Urinary bladder (tissue), 4 donors: Measurements from ENCODE around the gene IQSEC1. TPM values are rescaled to one million over a fixed set of nuclear protein-coding genes. Genes with fewer than 3 reads are reported as not detected.

Experiments
- DNase-seq: peaks from one replicate; pipeline ENCODE4 v3.0.0-alpha.2; 2015; ENCODE audit errors: extremely low spot score
- H3K27ac ChIP-seq: one replicate; pipeline ENCODE4 v1.5.1; 2013; ENCODE audit warnings: low read depth, mild to moderate bottlenecking, moderate library complexity
- H3K36me3 ChIP-seq: one replicate; pipeline ENCODE4 v1.6.1; 2013; ENCODE audit warnings: mild to moderate bottlenecking, moderate library complexity; ENCODE audit not compliant: insufficient read depth
- H3K4me1 ChIP-seq: one replicate; pipeline ENCODE4 v1.6.1; 2013; ENCODE audit warnings: mild to moderate bottlenecking, moderate library complexity; ENCODE audit not compliant: insufficient read depth
- H3K4me3 ChIP-seq: one replicate; pipeline ENCODE4 v1.5.1; 2013; ENCODE audit warnings: low read depth, low read length
- WGBS: extraction: QIAGEN DNeasy Blood & Tissue Kit; methylation state at CpG from one replicate; pipeline ENCODE4 v1.1.7; 2013; 5-methylcytosine and 5-hydroxymethylcytosine counted together
- polyA plus RNA-seq: library from polyadenylated mRNA; stranded (reverse); fragments of 200-250 nt; gene quantifications from one replicate; pipeline ENCODE4 v1.2.3, GENCODE V29; 2013
- total RNA-seq: library from RNA; depleted of rRNA; stranded (reverse); fragments of >200 nt; gene quantifications from one replicate; pipeline ENCODE4 v1.2.3, GENCODE V29; 2014
- donor health status: healthy with polysubstance abuse.
- donor health status: healthy.

IQSEC1 gene
- total and polyA plus RNA-seq, 2 donors, result 24.4 to 27.8 TPM

- no peaks in the 10 kb centered on the region for H3K36me3 ChIP-seq
- WGBS, result 89% methylated on average over 9 of the region's 9 CpGs
- no peak overlapping the region for H3K4me3 ChIP-seq
- no peaks in the 10 kb centered on the region for H3K4me1 ChIP-seq
- no peak for DNase-seq
- H3K27ac ChIP-seq, result no peak overlapping the region
Measured at GRCh38 chr3:13016721-13017255, 56.4 kb downstream of the IQSEC1 start.

GRCh38 chr3:13016083-13016720 is 57.0 kb downstream of the IQSEC1 start:
- no peaks in the 10 kb centered on the region for H3K36me3 ChIP-seq
- 61% methylated on average over 17 of the region's 17 CpGs for WGBS
- peak overlapping the region; percentile 38 for H3K27ac ChIP-seq
- H3K4me3 ChIP-seq, result no peak overlapping the region
- no peak for DNase-seq
- H3K4me1 ChIP-seq, result no peaks in the 10 kb centered on the region

GRCh38 chr3:13015286-13016082 is 57.7 kb downstream of the IQSEC1 start:
- WGBS, result 74% methylated on average over 18 of the region's 18 CpGs
- H3K4me3 ChIP-seq, result no peak overlapping the region

GRCh38 chr3:13014755-13015285 is 58.4 kb downstream of the IQSEC1 start:
- Histone ChIP-seq H3K36me3 (no peaks in the 10 kb centered on the region), H3K27ac (no peak overlapping the region), H3K4me1 (no peaks in the 10 kb centered on the region), H3K4me3 (no peak overlapping the region)
- 95% methylated on average over 6 of the region's 6 CpGs for WGBS
- DNase-seq, result no peak

More at GRCh38 chr3:13015286-13016082, 57.7 kb downstream of the IQSEC1 start:
- no peak for DNase-seq
- no peaks in the 10 kb centered on the region for H3K36me3 ChIP-seq
- H3K4me1 ChIP-seq, result no peaks in the 10 kb centered on the region
- peak overlapping the region; percentile 38 for H3K27ac ChIP-seq

GRCh38 chr3:13013994-13014754 is 59.1 kb downstream of the IQSEC1 start:
- no peak overlapping the region for H3K4me3 ChIP-seq
- H3K36me3 ChIP-seq, result no peaks in the 10 kb centered on the region
- WGBS, result 91% methylated on average over 7 of the region's 7 CpGs
- H3K27ac ChIP-seq, result no peak overlapping the region
- no peaks in the 10 kb centered on the region for H3K4me1 ChIP-seq
- DNase-seq, result no peak

GRCh38 chr3:13013566-13013965 is 59.7 kb downstream of the IQSEC1 start:
- no peak overlapping the region for H3K27ac ChIP-seq
- 97% methylated on average over 3 of the region's 3 CpGs for WGBS

GRCh38 chr3:13013151-13013561 is 60.1 kb downstream of the IQSEC1 start:
- H3K4me1 ChIP-seq, result no peaks in the 10 kb centered on the region
- no peak overlapping the region for H3K4me3 ChIP-seq
- H3K36me3 ChIP-seq, result no peaks in the 10 kb centered on the region
- no peak for DNase-seq
- H3K27ac ChIP-seq, result no peak overlapping the region
- WGBS, result 90% methylated on average over 7 of the region's 7 CpGs

More at GRCh38 chr3:13013566-13013965, 59.7 kb downstream of the IQSEC1 start:
- no peak for DNase-seq
- no peaks in the 10 kb centered on the region for H3K4me1 ChIP-seq
- no peaks in the 10 kb centered on the region for H3K36me3 ChIP-seq
- H3K4me3 ChIP-seq, result no peak overlapping the region

GRCh38 chr3:13012221-13012691 is 61.0 kb downstream of the IQSEC1 start:
- no peak for DNase-seq
- Histone ChIP-seq H3K36me3 (no peaks in the 10 kb centered on the region), H3K27ac (no peak overlapping the region), H3K4me1 (no peaks in the 10 kb centered on the region), H3K4me3 (no peak overlapping the region)
- 65% methylated on average over 5 of the region's 5 CpGs for WGBS

- no peak for DNase-seq
- Histone ChIP-seq H3K4me1 (no peaks in the 10 kb centered on the region), H3K27ac (peak overlapping the region; percentile 24), H3K4me3 (no peak overlapping the region), H3K36me3 (no peaks in the 10 kb centered on the region)
- 70% methylated on average over 11 of the region's 11 CpGs for WGBS
Measured at GRCh38 chr3:13011573-13012220, 61.5 kb downstream of the IQSEC1 start.

GRCh38 chr3:13010780-13011572 is 62.3 kb downstream of the IQSEC1 start:
- Histone ChIP-seq H3K27ac (no peak overlapping the region), H3K4me1 (no peaks in the 10 kb centered on the region), H3K4me3 (no peak overlapping the region), H3K36me3 (no peaks in the 10 kb centered on the region)
- 82% methylated on average over 4 of the region's 4 CpGs for WGBS
- no peak for DNase-seq

GRCh38 chr3:13009946-13010315 is 63.3 kb downstream of the IQSEC1 start:
- 89% methylated on average over 7 of the region's 7 CpGs for WGBS
- Histone ChIP-seq H3K4me1 (no peaks in the 10 kb centered on the region), H3K27ac (no peak overlapping the region), H3K36me3 (no peaks in the 10 kb centered on the region), H3K4me3 (no peak overlapping the region)
- no peak for DNase-seq

GRCh38 chr3:13009132-13009945 is 63.9 kb downstream of the IQSEC1 start:
- no peaks in the 10 kb centered on the region for H3K36me3 ChIP-seq
- no peak overlapping the region for H3K27ac ChIP-seq
- DNase-seq, result no peak
- no peak overlapping the region for H3K4me3 ChIP-seq
- no peaks in the 10 kb centered on the region for H3K4me1 ChIP-seq
- 80% methylated on average over 16 of the region's 16 CpGs for WGBS
